K562 (cell line): ENCODE measurements around the gene ITGAD. TPM values are rescaled to one million over a fixed set of nuclear protein-coding genes. Genes with fewer than 3 reads are reported as not detected.

ENCODE experiments used
- ATAC-seq: fragments of 200-7000 bp; cut with Tn5 transposase; 3 replicates; pipeline ENCODE4 v1.9.1; 2020; ENCODE audit warnings: moderate library complexity
- BruUV-seq: library from RNA; stranded (reverse); fragments of 400-500 nt; replicated peaks from 2 replicates; lab custom pipeline; 2021; lab: Mats Ljungman, UMichigan
- CTCF ChIA-PET: fragments of 300-600 bp; formaldehyde crosslinking; extraction: SDS; loops from one replicate; lab custom pipeline; 2021; ENCODE audit warnings: low intra/inter-chr PET ratio; lab: Yijun Ruan, JAX
- POLR2A ChIA-PET: fragments of 300-600, 350-650 bp; sonication (Branson Sonifier 250); formaldehyde crosslinking; extraction: SDS; loops from one replicate; lab custom pipeline; 2021; ENCODE audit warnings: antibody characterized with exemption, inconsistent platforms; lab: Yijun Ruan, JAX
- DNase-seq, 4 experiments: peaks; one replicate each; pipeline versions ENCODE4 v3.0.0 to v3.0.0-alpha.2; 2011 to 2018; ENCODE audit warnings: low spot score in 3 of 4, mixed read lengths in 3 of 4; ENCODE audit errors: extremely low read depth in 1 of 4
- FAIRE-seq: peaks from 2 replicates; lab custom pipeline; 2011; peaks lifted over from hg19 to GRCh38; lab: Jason Lieb, UNC
- H2AFZ ChIP-seq: 2 replicates; pipeline ENCODE4 v1.6.0; 2011; ENCODE audit warnings: low read depth, low read length, control low read depth, inconsistent platforms
- H3K27ac ChIP-seq: fragments of 200-600 bp; 3 replicates; pipeline ENCODE4 v1.8.0; 2011; ENCODE audit warnings: low read depth, mild to moderate bottlenecking, control low read depth, inconsistent platforms, low read length, moderate library complexity, mixed read lengths; ENCODE audit errors: extremely low read depth
- H3K27me3 ChIP-seq, 2 experiments: fragments of 300-600 bp in 1 of 2; 2 replicates in 1 of 2; 3 replicates in 1 of 2; pipeline versions ENCODE4 v1.6.0 to v1.8.0; 2011; ENCODE audit warnings: inconsistent platforms in 2 of 2, low read length in 2 of 2, mild to moderate bottlenecking in 1 of 2, mixed read lengths in 1 of 2, moderate library complexity in 1 of 2; ENCODE audit not compliant: control insufficient read depth in 2 of 2, insufficient read depth in 2 of 2
- H3K36me3 ChIP-seq: fragments of 300-600 bp; 3 replicates; pipeline ENCODE4 v1.8.0; 2011; ENCODE audit warnings: mild to moderate bottlenecking, low read length, inconsistent platforms; ENCODE audit not compliant: control insufficient read depth, insufficient read depth
- H3K4me1 ChIP-seq, 2 experiments: fragments of 200-600 bp in 1 of 2; replicated peaks in 1 of 2; 2 replicates in 1 of 2; 3 replicates in 1 of 2; pipeline versions ENCODE4 v1.5.1 to v1.8.0; 2011; ENCODE audit warnings: inconsistent platforms in 2 of 2, low read length in 2 of 2, mild to moderate bottlenecking in 1 of 2, mixed read lengths in 1 of 2, moderate library complexity in 1 of 2; ENCODE audit not compliant: control insufficient read depth in 2 of 2, insufficient read depth in 2 of 2
- H3K4me2 ChIP-seq: 2 replicates; pipeline ENCODE4 v1.6.1; 2011; ENCODE audit warnings: low read length, control low read depth, inconsistent platforms, mixed read lengths; ENCODE audit not compliant: insufficient read depth
- H3K4me3 ChIP-seq: fragments of 200-600 bp; sonication (generic), shearing (Covaris generic); 2 replicates; pipeline ENCODE4 v1.5.1; 2016; ENCODE audit warnings: control low read depth, inconsistent platforms
- H3K79me2 ChIP-seq: fragments of 200-600 bp; 3 replicates; pipeline ENCODE4 v1.8.0; 2011; ENCODE audit warnings: low read length, inconsistent platforms; ENCODE audit not compliant: control insufficient read depth, insufficient read depth
- H3K9ac ChIP-seq, 2 experiments: 2 replicates each; pipeline versions ENCODE4 v1.6.0 to v1.6.1; 2011; ENCODE audit warnings: low read depth in 2 of 2, low read length in 2 of 2, control low read depth in 1 of 2, inconsistent platforms in 1 of 2, mild to moderate bottlenecking in 1 of 2, mixed read lengths in 1 of 2; ENCODE audit not compliant: insufficient read depth in 1 of 2
- H3K9me1 ChIP-seq: one replicate; pipeline ENCODE4 v1.6.0; 2011; ENCODE audit warnings: inconsistent platforms, mild to moderate bottlenecking, low read length, moderate library complexity; ENCODE audit not compliant: control insufficient read depth, insufficient read depth
- H3K9me3 ChIP-seq: replicated peaks from 2 replicates; pipeline ENCODE4 v1.5.1; 2011; ENCODE audit warnings: low read depth, low read length, inconsistent platforms; ENCODE audit not compliant: control insufficient read depth, insufficient read depth
- H4K20me1 ChIP-seq: replicated peaks from 2 replicates; pipeline ENCODE4 v1.6.1; 2011; ENCODE audit warnings: low read length, inconsistent platforms, mixed read lengths; ENCODE audit not compliant: control insufficient read depth, insufficient read depth
- DEAF1 ChIP-seq: fragments of 450-650 bp; formaldehyde crosslinking; IDR thresholded peaks from 2 replicates; pipeline ENCODE4 v1.4.0; 2020; ENCODE audit warnings: mild to moderate bottlenecking, moderate library complexity
- GABPB2 ChIP-seq: fragments of 250-450 bp; sonication (Bioruptor Pico); conservative IDR thresholded peaks from 2 replicates; pipeline ENCODE4 v1.5.1; 2021; ENCODE audit warnings: mild to moderate bottlenecking
- MTA3 ChIP-seq: fragments of 450-650 bp; formaldehyde crosslinking; IDR thresholded peaks from 2 replicates; pipeline ENCODE4 v1.6.1; 2017; ENCODE audit warnings: mild to moderate bottlenecking, borderline replicate concordance
- TAL1 ChIP-seq: fragments of 450-650 bp; IDR thresholded peaks from 2 replicates; pipeline ENCODE4 v1.6.1; 2016; ENCODE audit warnings: mild to moderate bottlenecking
- ZNF592 ChIP-seq: fragments of 450-650 bp; IDR thresholded peaks from 2 replicates; pipeline ENCODE4 v1.6.1; 2017; ENCODE audit warnings: antibody characterized with exemption, mild to moderate bottlenecking
- WGBS: fragments of 100-300 bp; shearing (Covaris generic); methylation state at CpG from one replicate; pipeline ENCODE4 v1.1.6; 2016; ENCODE audit warnings: low coverage, mixed read lengths; ENCODE audit not compliant: insufficient coverage; ENCODE audit errors: missing lambda C conversion rate; 5-methylcytosine and 5-hydroxymethylcytosine counted together
- in situ Hi-C: fragments of 300-500 bp; cut with MboI; formaldehyde crosslinking; loops from 4 replicates; pipeline ENCODE4 v1.15.0; 2018; ENCODE audit warnings: inconsistent platforms, mixed read lengths
- intact Hi-C: fragments of 100-400 bp; cut with micrococcal nuclease; formaldehyde crosslinking; loops from 2 replicates; pipeline ENCODE4 v1.14.2; 2022
- polyA plus RNA-seq, 8 experiments: library from polyadenylated mRNA; depleted of rRNA in 4 of 8; stranded (reverse) in 5 of 8; unstranded in 3 of 8; fragments of >200 nt; fragmentation: Nextera tagmentation in 2 of 8; fragmentation: Illumina TruSeq in 1 of 8; extraction: Ambion mirVana in 2 of 8; extraction: Trizol in 1 of 8; gene quantifications; 2 replicates each; pipeline versions ENCODE4 v1.2.1 to v1.2.3, GENCODE V29; 2011 to 2014; ENCODE audit warnings: inconsistent platforms in 1 of 8, missing spikeins in 1 of 8
- total RNA-seq, 7 experiments: library from RNA; depleted of rRNA in 6 of 7; stranded (reverse); fragments of >200 nt in 6 of 7; fragmentation: Illumina TruSeq in 2 of 7; extraction: Trizol in 2 of 7; gene quantifications; 2 replicates each; pipeline versions ENCODE4 v1.2.1 to v1.2.3, GENCODE V29; 2011 to 2021; ENCODE audit warnings: low replicate concordance in 1 of 7

Gene ITGAD
- total and polyA plus RNA-seq, 9 of the 15 experiments (the other 6 are each of a cell fraction or from before 2014, with no cell fraction given): not detected

GRCh38 chr16:31456988-31457360 is 63.8 kb downstream of the ITGAD start:
- peaks cover 4% of the 10 kb centered on the region for H4K20me1 ChIP-seq
- H3K4me1 ChIP-seq: peaks cover 49 to 65% of the 10 kb centered on the region in 2 experiments
- H3K4me3 ChIP-seq: peak overlapping the region; percentile 83
- peak overlapping the region; percentile 98 to 100 for H3K9ac ChIP-seq
- H3K36me3 ChIP-seq: peaks cover 29% of the 10 kb centered on the region; the same call in 1 of the 3 replicates
- peak overlapping the region; percentile 97 for H3K4me2 ChIP-seq
- in situ Hi-C loops (loop anchor here (10.0 kb wide), 1 partner anchor 238 kb away; no protein-coding TSS in a partner anchor), intact Hi-C loops (loop anchor here (5.0 to 10.0 kb wide), 3 partner anchors 50 to 502 kb away; partner anchors contain the start of genes RUSF1 and SETD1A)
- no peaks in the 10 kb centered on the region for H3K9me1 ChIP-seq
- no peak overlapping the region for H2AFZ ChIP-seq
- FAIRE-seq (no peak), DNase-seq (peak in 2 of 4 experiments; percentile 3 to 4), ATAC-seq (no peak)
- H3K9me3 ChIP-seq: no peaks in the 10 kb centered on the region
- CTCF ChIA-PET: no interaction called here
- 33% methylated on average over 8 of the region's 8 CpGs for WGBS
- no peaks in the 10 kb centered on the region for H3K27me3 ChIP-seq
- H3K79me2 ChIP-seq: peaks cover 63% of the 10 kb centered on the region
- POLR2A ChIA-PET: interaction anchor here (0.6 to 0.8 kb wide), 2 partner anchors 258 to 277 kb away, joined by 3 read pairs; no protein-coding TSS in a partner anchor
- no TSS peak for BruUV-seq
- peak overlapping the region; percentile 12; the same call in 1 of the 3 replicates for H3K27ac ChIP-seq
- no peak for TF ChIP-seq DEAF1 (CRISPR knock-in tag)
- TF ChIP-seq ZNF592: 0 out of 2 replicates have a peak, but pooled peaks have one; percentile 28
- no peak for TF ChIP-seq MTA3
- TF ChIP-seq TAL1: no peak
- no peak for TF ChIP-seq GABPB2
